Colonic mucosa (tissue), 4 donors: Measurements from ENCODE around the gene WDR91. TPM values are rescaled to one million over a fixed set of nuclear protein-coding genes. Genes with fewer than 3 reads are reported as not detected.

Experiments used
- DNase-seq: peaks from one replicate; pipeline ENCODE4 v3.0.0-alpha.2; 2020
- H3K27ac ChIP-seq: fragments of 200-600 bp; one replicate; pipeline ENCODE4 v1.8.0; 2021
- H3K27me3 ChIP-seq: fragments of 200-600 bp; one replicate; pipeline ENCODE4 v1.8.0; 2021
- H3K36me3 ChIP-seq: fragments of 200-600 bp; one replicate; pipeline ENCODE4 v1.8.0; 2021
- H3K4me1 ChIP-seq: fragments of 200-600 bp; one replicate; pipeline ENCODE4 v1.8.0; 2021; ENCODE audit warnings: mild to moderate bottlenecking
- H3K4me3 ChIP-seq: fragments of 200-600 bp; one replicate; pipeline ENCODE4 v1.8.0; 2021
- H3K9ac ChIP-seq, 2 donors: one replicate each; pipeline ENCODE4 v1.7.0; 2013; ENCODE audit warnings: control low read depth in 2 of 2, low read depth in 2 of 2, low read length in 2 of 2
- H3K9me3 ChIP-seq: fragments of 200-600 bp; one replicate; pipeline ENCODE4 v1.8.0; 2021
- intact Hi-C: fragments of 100-400 bp; cut with DNase I; formaldehyde crosslinking; loops from one replicate; pipeline ENCODE4 v1.14.1; 2022
- total RNA-seq, 2 donors: library from RNA; stranded (reverse); fragmentation: NEBNext Ultra II Directional in 1 of 2; extraction: Animal tissue kit (Norgen Biotek cat#: 25700) in 1 of 2; gene quantifications; one replicate each; pipeline ENCODE4 v1.2.1, GENCODE V29; 2021
- TF ChIP-seq, protein P1 (sequence below): fragments of 200-600 bp; IDR thresholded peaks from one replicate; pipeline ENCODE4 v1.8.0; 2022; ENCODE audit warnings: antibody characterized with exemption, mild to moderate bottlenecking
- donor health status: healthy.
- donor health status: DM: no; HTN: no; CAD: no.
- donor health status: DM: no; HTN: no; CAD: no.

WDR91 gene
- total RNA-seq, 2 donors from 2014 or later = 4.8 to 6.5 TPM

- peak overlapping the region; percentile 10 for H3K27ac ChIP-seq
- intact Hi-C loops = no loop called here
- TF ChIP-seq, protein P1, sequence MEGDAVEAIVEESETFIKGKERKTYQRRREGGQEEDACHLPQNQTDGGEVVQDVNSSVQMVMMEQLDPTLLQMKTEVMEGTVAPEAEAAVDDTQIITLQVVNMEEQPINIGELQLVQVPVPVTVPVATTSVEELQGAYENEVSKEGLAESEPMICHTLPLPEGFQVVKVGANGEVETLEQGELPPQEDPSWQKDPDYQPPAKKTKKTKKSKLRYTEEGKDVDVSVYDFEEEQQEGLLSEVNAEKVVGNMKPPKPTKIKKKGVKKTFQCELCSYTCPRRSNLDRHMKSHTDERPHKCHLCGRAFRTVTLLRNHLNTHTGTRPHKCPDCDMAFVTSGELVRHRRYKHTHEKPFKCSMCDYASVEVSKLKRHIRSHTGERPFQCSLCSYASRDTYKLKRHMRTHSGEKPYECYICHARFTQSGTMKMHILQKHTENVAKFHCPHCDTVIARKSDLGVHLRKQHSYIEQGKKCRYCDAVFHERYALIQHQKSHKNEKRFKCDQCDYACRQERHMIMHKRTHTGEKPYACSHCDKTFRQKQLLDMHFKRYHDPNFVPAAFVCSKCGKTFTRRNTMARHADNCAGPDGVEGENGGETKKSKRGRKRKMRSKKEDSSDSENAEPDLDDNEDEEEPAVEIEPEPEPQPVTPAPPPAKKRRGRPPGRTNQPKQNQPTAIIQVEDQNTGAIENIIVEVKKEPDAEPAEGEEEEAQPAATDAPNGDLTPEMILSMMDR = no peak
- no peak overlapping the region for H3K4me3 ChIP-seq
- no peaks in the 10 kb centered on the region for H3K4me1 ChIP-seq
- no peaks in the 10 kb centered on the region for H3K9me3 ChIP-seq
- H3K9ac ChIP-seq = no peak overlapping the region
- no peaks in the 10 kb centered on the region for H3K36me3 ChIP-seq
- DNase-seq = no peak
- H3K27me3 ChIP-seq = no peaks in the 10 kb centered on the region
Observed at GRCh38 chr7:135151132-135151531, 60.2 kb downstream of the WDR91 start.

GRCh38 chr7:135150072-135150782 is 61.1 kb downstream of the WDR91 start:
- intact Hi-C loops = no loop called here
- no peak overlapping the region for H3K9ac ChIP-seq
- H3K36me3 ChIP-seq = no peaks in the 10 kb centered on the region
- H3K4me1 ChIP-seq = no peaks in the 10 kb centered on the region
- H3K4me3 ChIP-seq = no peak overlapping the region
- peak overlapping the region; percentile 92 for H3K27ac ChIP-seq
- TF ChIP-seq, protein P1 = no peak
- H3K9me3 ChIP-seq = no peaks in the 10 kb centered on the region
- no peak for DNase-seq
- no peaks in the 10 kb centered on the region for H3K27me3 ChIP-seq

DNA sequence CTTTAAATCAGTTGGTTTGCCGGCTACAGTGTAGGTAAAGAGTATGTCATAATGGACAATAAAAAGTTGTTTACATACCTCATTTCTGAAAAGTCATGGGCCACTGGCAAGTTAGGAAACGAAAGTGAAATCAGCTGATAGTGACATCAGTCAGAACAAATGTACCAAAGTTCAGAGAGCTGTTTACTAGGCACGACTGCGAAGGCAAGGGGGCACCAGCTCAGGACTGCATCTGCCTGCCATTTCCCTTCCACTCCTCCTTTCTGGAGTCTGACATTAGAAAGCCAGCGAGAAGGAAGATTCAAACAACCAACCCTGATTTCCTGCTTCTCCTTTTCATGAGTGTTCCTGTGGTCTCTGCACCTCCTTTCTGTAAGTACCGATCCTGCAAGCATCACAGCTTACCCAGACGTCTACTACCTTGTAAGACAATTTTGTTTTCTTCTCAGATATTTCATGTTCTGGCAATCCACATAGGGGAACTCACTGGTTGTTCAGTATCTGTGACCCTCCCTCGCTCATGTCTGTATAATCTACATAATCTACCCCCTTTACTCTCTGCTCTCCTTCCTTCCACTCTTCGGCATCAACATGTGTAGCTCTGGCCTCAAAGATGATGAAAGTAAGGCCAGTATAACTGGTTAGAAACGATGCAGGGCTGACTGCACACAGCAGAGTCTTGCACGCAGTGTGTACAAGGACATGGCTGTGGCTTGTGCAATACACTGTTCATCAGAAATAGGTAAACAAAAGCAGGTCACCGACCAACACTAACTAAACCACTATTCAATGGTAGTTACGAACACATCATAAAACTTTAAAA is 63.2 kb downstream of the WDR91 start, which contains the start of gene TMEM140:
TMEM140 (plus strand) TSS at position 174 of the 823 bp plus-strand sequence. CDS start 16,370 bp downstream, outside the sequence.
- Histone ChIP-seq H3K9ac (peak within 1 kb of the TSS; percentile 63 to 79), H3K9me3 (no peaks in the 10 kb centered on the region), H3K4me3 (peak within 1 kb of the TSS; percentile 49), H3K4me1 (no peaks in the 10 kb centered on the region), H3K27me3 (no peaks in the 10 kb centered on the region), H3K36me3 (no peaks in the 10 kb centered on the region), H3K27ac (peak within 1 kb of the TSS; percentile 92)
- TF ChIP-seq, protein P1 = no peak
- intact Hi-C loops = no loop called here
- peak; percentile 70 for DNase-seq

DNA sequence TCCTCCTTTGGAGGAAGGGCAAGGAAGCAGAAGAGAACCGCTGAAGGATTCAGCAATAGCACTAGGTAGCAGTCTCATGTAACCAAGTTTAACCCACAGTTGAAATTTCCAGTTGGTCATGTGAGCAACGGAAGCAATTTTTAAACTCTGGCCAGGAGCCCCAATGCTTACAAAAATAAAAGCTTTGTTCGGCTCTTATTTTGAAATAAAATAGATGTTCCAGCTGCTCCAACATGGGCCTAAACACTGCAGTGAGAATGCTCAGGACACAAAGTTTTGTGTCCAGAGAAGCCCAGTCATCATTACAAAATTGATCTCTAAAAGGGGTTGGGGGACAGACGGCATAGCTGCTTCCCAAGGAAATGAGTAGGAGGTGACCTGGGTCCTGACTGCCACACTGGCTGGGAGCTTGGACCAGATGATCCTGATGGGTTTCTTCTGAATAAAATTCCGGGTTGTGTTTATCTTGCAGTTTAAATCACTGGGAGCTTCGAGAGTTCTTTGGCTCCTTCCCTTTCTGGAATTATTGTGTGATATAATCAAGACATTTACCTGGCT is 63.9 kb downstream of the WDR91 start:
- Histone ChIP-seq H3K27me3 (no peaks in the 10 kb centered on the region), H3K9me3 (no peaks in the 10 kb centered on the region), H3K4me1 (no peaks in the 10 kb centered on the region), H3K27ac (peak overlapping the region; percentile 92), H3K9ac (peak overlapping the region; percentile 48 to 79), H3K4me3 (peak overlapping the region; percentile 49), H3K36me3 (no peaks in the 10 kb centered on the region)
- TF ChIP-seq, protein P1 = no peak
- no peak for DNase-seq
- intact Hi-C loops = no loop called here

DNA sequence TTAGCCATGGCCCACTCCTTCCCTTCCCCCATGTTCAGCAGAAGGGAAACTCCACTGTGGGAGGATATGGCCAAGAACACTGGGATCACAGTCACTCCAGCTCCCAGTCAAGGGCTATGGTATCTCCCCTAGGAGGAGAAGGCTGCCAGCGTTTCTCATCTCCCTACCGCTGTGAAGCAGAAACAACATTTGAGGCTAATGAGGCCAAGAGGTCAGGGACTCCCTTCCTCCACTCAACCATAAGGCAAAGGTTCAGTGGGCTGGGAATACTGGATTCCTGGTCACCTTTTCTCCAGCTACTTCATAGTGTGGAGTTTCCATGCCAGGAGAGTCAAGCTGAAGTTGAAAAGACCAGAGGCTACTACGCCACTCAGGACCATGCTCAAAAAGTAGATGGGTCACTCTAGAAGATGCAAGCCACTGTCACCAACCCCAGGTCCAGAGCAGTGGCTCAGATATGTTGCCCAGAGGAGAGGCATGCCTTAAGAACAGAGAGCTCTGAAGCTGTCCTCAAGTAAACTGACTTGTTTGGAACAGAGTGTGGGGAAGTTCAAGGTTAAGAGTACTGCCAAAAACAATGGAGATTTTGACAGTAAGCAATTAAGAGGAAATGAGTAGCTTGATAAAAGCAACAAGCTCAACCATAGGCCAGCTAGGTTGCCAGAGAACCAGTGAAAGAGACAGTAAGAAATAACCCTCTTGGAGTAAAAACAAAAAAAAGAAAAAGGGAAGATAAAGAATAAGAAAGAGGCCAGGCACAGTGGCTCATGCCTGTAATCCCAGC is 67.2 kb downstream of the WDR91 start:
- no peak overlapping the region for H3K4me3 ChIP-seq
- no peak for DNase-seq
- no peaks in the 10 kb centered on the region for H3K9me3 ChIP-seq
- H3K9ac ChIP-seq = no peak overlapping the region
- TF ChIP-seq, protein P1 = no peak
- H3K27me3 ChIP-seq = no peaks in the 10 kb centered on the region
- H3K4me1 ChIP-seq = no peaks in the 10 kb centered on the region
- no peaks in the 10 kb centered on the region for H3K36me3 ChIP-seq
- intact Hi-C loops = no loop called here
- H3K27ac ChIP-seq = no peak overlapping the region
